SK-N-SH treated with all-trans-retinoic acid at 6 μM for 48 hours (cell line): ENCODE data around the gene SULT1A2.
"Not testable (repeated sequence)": the region's sequence is repeated elsewhere in the genome, so short reads cannot be mapped to it uniquely, and the experiment has no call there.

Experiments used
- ATAC-seq: fragments of 200-7000 bp; cut with Tn5 transposase; 3 replicates; pipeline ENCODE4 v1.9.1; 2020; ENCODE audit warnings: mild to moderate bottlenecking, moderate library complexity
- BACH2 ChIP-seq: fragments of 250-450 bp; sonication (Bioruptor Pico); IDR thresholded peaks from 2 replicates; pipeline ENCODE4 v1.9.0; 2021; ENCODE audit warnings: mild to moderate bottlenecking, borderline replicate concordance
- CSDC2 ChIP-seq: fragments of 250-450 bp; sonication (Bioruptor Pico); IDR thresholded peaks from 2 replicates; pipeline ENCODE4 v1.5.0; 2020; ENCODE audit warnings: mild to moderate bottlenecking, moderate library complexity
- ESRRG ChIP-seq: fragments of 250-450 bp; sonication (Bioruptor Pico); IDR thresholded peaks from 2 replicates; pipeline ENCODE4 v1.6.1; 2021; ENCODE audit warnings: mild to moderate bottlenecking
- ISL1 ChIP-seq: fragments of 250-450 bp; sonication (Bioruptor Pico); IDR thresholded peaks from 2 replicates; pipeline ENCODE4 v2.1.2; 2022; ENCODE audit warnings: mild to moderate bottlenecking, moderate library complexity
- OSR1 ChIP-seq: fragments of 250-450 bp; sonication (Bioruptor Pico); IDR thresholded peaks from 2 replicates; pipeline ENCODE4 v1.8.0; 2022; ENCODE audit warnings: moderate library complexity, mild to moderate bottlenecking, inconsistent platforms
- PPARA ChIP-seq: fragments of 250-450 bp; sonication (Bioruptor Pico); IDR thresholded peaks from 2 replicates; pipeline ENCODE4 v1.5.0; 2020; ENCODE audit warnings: mild to moderate bottlenecking, borderline replicate concordance
- RARB ChIP-seq: fragments of 250-450 bp; sonication (Bioruptor Pico); IDR thresholded peaks from 2 replicates; pipeline ENCODE4 v1.8.0; 2021; ENCODE audit warnings: mild to moderate bottlenecking, moderate library complexity
- SNAI2 ChIP-seq: fragments of 250-450 bp; sonication (Bioruptor Pico); IDR thresholded peaks from 2 replicates; pipeline ENCODE4 v1.5.0; 2020; ENCODE audit warnings: mild to moderate bottlenecking, moderate library complexity
- TCF4 ChIP-seq: fragments of 250-450 bp; sonication (Bioruptor Pico); IDR thresholded peaks from 2 replicates; pipeline ENCODE4 v1.8.0; 2021; ENCODE audit warnings: mild to moderate bottlenecking, moderate library complexity, borderline replicate concordance
- TOX ChIP-seq: fragments of 250-450 bp; sonication (Bioruptor Pico); IDR thresholded peaks from 2 replicates; pipeline ENCODE4 v1.8.0; 2021; ENCODE audit warnings: mild to moderate bottlenecking, moderate library complexity, borderline replicate concordance
- ZC3H10 ChIP-seq: fragments of 250-450 bp; sonication (Bioruptor Pico); IDR thresholded peaks from 2 replicates; pipeline ENCODE4 v1.5.1; 2021; ENCODE audit warnings: mild to moderate bottlenecking, moderate library complexity
- ZNF565 ChIP-seq: fragments of 450-650 bp; formaldehyde crosslinking; conservative IDR thresholded peaks from 2 replicates; pipeline ENCODE4 v1.5.0; 2020; ENCODE audit warnings: low read depth, mild to moderate bottlenecking, moderate library complexity
- ZNF70 ChIP-seq: fragments of 450-650 bp; formaldehyde crosslinking; IDR thresholded peaks from 2 replicates; pipeline ENCODE4 v1.5.0; 2020; ENCODE audit warnings: mild to moderate bottlenecking, moderate library complexity
- TF ChIP-seq, protein P1 (sequence below): fragments of 250-450 bp; sonication (Bioruptor Pico); IDR thresholded peaks from 2 replicates; pipeline ENCODE4 v1.5.0; 2020; ENCODE audit warnings: mild to moderate bottlenecking, moderate library complexity
- TF ChIP-seq, protein P2 (sequence below): fragments of 250-450 bp; sonication (Bioruptor Pico); IDR thresholded peaks from 2 replicates; pipeline ENCODE4 v1.8.0; 2020; ENCODE audit warnings: mild to moderate bottlenecking, moderate library complexity, borderline replicate concordance
- TF ChIP-seq, protein P3 (sequence below): fragments of 250-450 bp; sonication (Bioruptor Pico); IDR thresholded peaks from 2 replicates; pipeline ENCODE4 v1.5.1; 2020; ENCODE audit warnings: low read depth, mild to moderate bottlenecking, moderate library complexity
- TF ChIP-seq, protein P4 (sequence below): fragments of 250-450 bp; sonication (Bioruptor Pico); IDR thresholded peaks from 2 replicates; pipeline ENCODE4 v1.8.0; 2021; ENCODE audit warnings: low read depth, mild to moderate bottlenecking, moderate library complexity, borderline replicate concordance
- TF ChIP-seq, protein P5 (sequence below): fragments of 250-450 bp; sonication (Bioruptor Pico); IDR thresholded peaks from 2 replicates; pipeline ENCODE4 v1.5.1; 2021; ENCODE audit warnings: mild to moderate bottlenecking, moderate library complexity

SULT1A2 gene

DNA sequence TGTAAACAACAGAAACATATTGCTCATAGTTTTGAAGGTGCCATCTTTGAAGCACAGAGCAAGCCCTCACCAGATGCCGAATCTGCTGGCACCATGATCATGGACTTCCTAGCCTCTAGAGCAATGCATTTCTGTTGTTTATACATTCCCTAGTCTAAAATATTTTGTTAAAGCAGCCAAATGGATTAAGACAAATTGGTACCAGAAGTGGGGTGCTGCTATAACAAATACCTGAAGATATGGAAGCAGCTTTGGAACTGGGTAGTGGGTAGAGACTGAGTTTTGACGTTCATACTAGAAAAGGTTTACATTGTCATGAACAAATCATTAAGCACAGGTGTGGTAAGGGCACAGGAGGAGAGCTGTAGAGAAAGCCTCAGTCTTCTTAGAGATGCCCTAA lies 29.6 kb downstream of the SULT1A2 start:
- ATAC-seq = no peak
- TF ChIP-seq TCF4 (CRISPR knock-in tag) (no peak), PPARA (CRISPR knock-in tag) (no peak), TOX (CRISPR knock-in tag) (no peak), SNAI2 (CRISPR knock-in tag) (no peak), OSR1 (no peak), CSDC2 (no peak), RARB (no peak), ZNF565 (CRISPR knock-in tag) (no peak), ZC3H10 (no peak), ISL1 (CRISPR knock-in tag) (no peak), BACH2 (CRISPR knock-in tag) (no peak), ZNF70 (CRISPR knock-in tag) (no peak)
- TF ChIP-seq, protein P1, sequence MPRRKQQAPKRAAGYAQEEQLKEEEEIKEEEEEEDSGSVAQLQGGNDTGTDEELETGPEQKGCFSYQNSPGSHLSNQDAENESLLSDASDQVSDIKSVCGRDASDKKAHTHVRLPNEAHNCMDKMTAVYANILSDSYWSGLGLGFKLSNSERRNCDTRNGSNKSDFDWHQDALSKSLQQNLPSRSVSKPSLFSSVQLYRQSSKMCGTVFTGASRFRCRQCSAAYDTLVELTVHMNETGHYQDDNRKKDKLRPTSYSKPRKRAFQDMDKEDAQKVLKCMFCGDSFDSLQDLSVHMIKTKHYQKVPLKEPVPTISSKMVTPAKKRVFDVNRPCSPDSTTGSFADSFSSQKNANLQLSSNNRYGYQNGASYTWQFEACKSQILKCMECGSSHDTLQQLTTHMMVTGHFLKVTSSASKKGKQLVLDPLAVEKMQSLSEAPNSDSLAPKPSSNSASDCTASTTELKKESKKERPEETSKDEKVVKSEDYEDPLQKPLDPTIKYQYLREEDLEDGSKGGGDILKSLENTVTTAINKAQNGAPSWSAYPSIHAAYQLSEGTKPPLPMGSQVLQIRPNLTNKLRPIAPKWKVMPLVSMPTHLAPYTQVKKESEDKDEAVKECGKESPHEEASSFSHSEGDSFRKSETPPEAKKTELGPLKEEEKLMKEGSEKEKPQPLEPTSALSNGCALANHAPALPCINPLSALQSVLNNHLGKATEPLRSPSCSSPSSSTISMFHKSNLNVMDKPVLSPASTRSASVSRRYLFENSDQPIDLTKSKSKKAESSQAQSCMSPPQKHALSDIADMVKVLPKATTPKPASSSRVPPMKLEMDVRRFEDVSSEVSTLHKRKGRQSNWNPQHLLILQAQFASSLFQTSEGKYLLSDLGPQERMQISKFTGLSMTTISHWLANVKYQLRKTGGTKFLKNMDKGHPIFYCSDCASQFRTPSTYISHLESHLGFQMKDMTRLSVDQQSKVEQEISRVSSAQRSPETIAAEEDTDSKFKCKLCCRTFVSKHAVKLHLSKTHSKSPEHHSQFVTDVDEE = no peak
- TF ChIP-seq, protein P2, sequence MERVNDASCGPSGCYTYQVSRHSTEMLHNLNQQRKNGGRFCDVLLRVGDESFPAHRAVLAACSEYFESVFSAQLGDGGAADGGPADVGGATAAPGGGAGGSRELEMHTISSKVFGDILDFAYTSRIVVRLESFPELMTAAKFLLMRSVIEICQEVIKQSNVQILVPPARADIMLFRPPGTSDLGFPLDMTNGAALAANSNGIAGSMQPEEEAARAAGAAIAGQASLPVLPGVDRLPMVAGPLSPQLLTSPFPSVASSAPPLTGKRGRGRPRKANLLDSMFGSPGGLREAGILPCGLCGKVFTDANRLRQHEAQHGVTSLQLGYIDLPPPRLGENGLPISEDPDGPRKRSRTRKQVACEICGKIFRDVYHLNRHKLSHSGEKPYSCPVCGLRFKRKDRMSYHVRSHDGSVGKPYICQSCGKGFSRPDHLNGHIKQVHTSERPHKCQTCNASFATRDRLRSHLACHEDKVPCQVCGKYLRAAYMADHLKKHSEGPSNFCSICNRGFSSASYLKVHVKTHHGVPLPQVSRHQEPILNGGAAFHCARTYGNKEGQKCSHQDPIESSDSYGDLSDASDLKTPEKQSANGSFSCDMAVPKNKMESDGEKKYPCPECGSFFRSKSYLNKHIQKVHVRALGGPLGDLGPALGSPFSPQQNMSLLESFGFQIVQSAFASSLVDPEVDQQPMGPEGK (CRISPR knock-in tag) = no peak
- TF ChIP-seq, protein P3, sequence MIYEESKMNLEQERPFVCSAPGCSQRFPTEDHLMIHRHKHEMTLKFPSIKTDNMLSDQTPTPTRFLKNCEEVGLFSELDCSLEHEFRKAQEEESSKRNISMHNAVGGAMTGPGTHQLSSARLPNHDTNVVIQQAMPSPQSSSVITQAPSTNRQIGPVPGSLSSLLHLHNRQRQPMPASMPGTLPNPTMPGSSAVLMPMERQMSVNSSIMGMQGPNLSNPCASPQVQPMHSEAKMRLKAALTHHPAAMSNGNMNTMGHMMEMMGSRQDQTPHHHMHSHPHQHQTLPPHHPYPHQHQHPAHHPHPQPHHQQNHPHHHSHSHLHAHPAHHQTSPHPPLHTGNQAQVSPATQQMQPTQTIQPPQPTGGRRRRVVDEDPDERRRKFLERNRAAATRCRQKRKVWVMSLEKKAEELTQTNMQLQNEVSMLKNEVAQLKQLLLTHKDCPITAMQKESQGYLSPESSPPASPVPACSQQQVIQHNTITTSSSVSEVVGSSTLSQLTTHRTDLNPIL (CRISPR knock-in tag) = no peak
- TF ChIP-seq, protein P4, sequence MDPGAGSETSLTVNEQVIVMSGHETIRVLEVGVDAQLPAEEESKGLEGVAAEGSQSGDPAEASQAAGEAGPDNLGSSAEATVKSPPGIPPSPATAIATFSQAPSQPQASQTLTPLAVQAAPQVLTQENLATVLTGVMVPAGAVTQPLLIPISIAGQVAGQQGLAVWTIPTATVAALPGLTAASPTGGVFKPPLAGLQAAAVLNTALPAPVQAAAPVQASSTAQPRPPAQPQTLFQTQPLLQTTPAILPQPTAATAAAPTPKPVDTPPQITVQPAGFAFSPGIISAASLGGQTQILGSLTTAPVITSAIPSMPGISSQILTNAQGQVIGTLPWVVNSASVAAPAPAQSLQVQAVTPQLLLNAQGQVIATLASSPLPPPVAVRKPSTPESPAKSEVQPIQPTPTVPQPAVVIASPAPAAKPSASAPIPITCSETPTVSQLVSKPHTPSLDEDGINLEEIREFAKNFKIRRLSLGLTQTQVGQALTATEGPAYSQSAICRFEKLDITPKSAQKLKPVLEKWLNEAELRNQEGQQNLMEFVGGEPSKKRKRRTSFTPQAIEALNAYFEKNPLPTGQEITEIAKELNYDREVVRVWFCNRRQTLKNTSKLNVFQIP (CRISPR knock-in tag) = no peak

DNA sequence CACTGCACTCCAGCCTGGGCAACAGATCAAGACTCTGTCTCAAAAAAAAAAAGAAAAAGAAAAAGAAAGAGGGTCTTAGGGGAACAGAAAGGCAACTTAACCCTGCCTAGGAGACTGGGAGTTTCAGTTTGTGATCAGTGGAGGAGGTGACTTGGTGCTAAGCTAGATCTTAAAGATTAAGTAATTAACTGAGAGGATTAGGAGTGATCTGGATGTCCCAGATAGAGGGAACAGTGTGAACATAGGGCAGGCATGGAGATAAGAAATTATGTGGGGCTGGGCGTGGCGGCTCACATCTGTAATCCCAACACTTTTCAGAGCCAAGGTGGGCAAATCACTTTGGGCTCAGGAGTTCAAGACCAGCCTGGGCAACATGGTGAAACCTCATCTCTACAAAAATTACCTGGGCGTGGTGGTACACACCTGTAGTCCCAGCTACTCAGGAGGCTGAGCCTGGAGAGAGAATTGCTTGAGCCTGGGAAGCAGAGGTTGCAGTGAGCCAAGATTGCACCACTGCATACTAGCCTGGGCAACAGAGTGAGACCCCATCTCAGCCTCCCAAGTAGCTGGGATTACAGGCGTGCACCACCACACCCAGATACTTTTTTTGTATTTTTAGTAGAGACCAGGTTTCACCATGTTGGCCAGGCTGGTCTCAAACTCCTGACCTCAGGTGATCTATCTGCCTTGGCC lies 30.5 kb downstream of the SULT1A2 start:
- ATAC-seq = not testable (repeated sequence)

DNA sequence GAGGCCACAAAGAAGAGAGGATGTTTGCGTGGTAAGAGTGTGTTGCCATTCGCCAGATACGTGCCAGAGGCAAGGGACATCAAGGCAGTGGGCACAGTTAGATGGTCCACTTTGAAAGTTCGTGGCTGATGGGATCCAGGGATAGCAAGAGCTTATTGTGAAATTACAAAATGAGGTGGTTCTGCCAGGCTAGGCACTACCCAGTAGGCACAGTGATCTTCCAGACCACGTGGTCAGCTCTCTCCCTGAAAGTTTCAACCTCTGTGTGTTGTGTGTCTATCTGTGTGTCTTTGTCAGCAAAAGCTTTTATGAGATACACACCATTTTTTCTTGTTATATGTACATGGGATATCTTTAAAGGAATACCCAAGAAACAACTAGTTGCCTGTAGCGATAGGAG lies 33.6 kb downstream of the SULT1A2 start:
- TF ChIP-seq TOX (CRISPR knock-in tag) (no peak), ESRRG (CRISPR knock-in tag) (no peak), ZC3H10 (no peak), ZNF565 (CRISPR knock-in tag) (no peak), BACH2 (CRISPR knock-in tag) (no peak), ISL1 (CRISPR knock-in tag) (no peak), SNAI2 (CRISPR knock-in tag) (no peak), OSR1 (no peak)
- TF ChIP-seq, protein P2 (CRISPR knock-in tag) = no peak
- TF ChIP-seq, protein P5, sequence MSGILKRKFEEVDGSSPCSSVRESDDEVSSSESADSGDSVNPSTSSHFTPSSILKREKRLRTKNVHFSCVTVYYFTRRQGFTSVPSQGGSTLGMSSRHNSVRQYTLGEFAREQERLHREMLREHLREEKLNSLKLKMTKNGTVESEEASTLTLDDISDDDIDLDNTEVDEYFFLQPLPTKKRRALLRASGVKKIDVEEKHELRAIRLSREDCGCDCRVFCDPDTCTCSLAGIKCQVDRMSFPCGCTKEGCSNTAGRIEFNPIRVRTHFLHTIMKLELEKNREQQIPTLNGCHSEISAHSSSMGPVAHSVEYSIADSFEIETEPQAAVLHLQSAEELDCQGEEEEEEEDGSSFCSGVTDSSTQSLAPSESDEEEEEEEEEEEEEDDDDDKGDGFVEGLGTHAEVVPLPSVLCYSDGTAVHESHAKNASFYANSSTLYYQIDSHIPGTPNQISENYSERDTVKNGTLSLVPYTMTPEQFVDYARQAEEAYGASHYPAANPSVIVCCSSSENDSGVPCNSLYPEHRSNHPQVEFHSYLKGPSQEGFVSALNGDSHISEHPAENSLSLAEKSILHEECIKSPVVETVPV (CRISPR knock-in tag) = no peak
- ATAC-seq = no peak
